Skeletal muscle cell (primary cell): Measurements from ENCODE around the gene PLS1.

Source experiments
- DNase-seq: peaks from one replicate; pipeline ENCODE4 v3.0.0-alpha.2; 2010; ENCODE audit warnings: low read depth
- H3K4me3 ChIP-seq: 2 replicates; pipeline ENCODE4 v1.5.1; 2011; ENCODE audit warnings: low read depth, mild to moderate bottlenecking, control low read depth, low read length, moderate library complexity

PLS1 gene

DNA sequence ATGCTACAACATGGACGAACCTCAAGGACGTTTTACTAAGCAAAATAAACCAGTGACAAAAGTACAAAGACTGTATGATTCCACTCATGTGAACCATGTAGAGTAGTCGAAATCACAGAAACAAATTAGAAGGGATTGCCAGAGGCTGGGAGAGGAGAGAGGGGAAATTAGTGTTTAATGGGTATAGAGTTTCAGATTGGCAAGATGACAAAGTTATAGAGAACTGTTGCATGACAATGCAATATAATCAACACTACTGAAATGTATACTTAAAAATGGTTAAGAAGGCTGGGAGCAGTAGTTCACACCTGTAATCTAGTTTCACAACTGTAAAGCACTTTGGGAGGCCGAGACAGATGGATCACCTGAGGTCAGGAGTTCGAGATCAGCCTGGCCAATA lies 36.9 kb downstream of the PLS1 start:
- no peak overlapping the region for H3K4me3 ChIP-seq
- no peak for DNase-seq

DNA sequence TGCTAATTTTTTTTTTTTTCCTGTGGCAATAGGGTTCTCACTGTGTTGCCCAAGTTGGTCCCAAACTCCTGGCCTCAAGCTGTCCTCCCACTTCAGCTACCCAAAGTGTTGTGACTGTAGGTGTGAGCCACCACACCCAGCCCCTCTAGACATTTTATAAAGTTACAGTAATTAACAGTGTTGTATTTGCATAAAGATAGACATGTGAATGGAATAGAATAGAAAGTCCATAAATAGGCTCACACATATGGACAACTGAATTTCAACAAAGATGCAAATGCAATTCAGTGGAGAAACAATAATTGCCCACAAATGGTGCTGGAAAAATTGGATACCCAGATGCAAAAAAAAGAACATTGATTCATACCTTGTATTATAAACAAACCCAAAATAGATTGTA lies 39.9 kb downstream of the PLS1 start:
- DNase-seq = no peak
- no peak overlapping the region for H3K4me3 ChIP-seq

DNA sequence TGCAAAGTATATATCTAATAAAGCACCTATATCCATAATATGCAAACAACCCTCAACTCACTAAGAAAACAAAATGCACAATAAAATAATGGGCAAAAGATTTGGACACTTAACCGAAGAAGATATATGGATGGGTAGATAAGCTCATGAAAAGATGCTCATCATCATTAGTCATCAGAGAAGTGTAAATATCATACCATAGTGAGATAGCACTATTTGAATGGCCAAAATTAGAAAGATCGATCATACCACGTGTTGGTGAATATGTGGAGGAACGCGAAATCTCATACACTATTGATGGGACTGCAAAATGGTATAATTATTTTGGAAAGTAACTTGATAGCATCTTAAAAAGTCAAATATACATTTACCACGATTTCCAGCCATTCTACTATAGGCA lies 40.5 kb downstream of the PLS1 start:
- H3K4me3 ChIP-seq = no peak overlapping the region
- no peak for DNase-seq

DNA sequence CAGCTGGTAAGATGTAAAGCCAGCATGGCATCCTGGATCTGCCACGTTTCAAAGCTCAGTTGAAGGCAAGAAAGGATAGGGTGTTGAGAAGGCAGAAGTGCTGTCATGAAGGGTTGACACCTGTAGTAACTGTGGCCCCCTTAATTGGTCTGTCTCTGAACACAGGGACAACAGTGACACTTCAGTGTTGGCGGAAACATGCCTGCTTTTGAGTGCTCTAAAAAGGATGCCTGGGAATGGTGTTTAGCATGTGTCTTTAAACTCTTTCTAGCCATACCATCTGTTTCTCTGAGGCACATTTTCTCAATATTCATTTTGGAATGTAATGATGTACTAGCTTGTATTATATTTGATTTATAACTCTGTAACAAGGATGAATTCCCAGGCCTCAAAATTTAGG lies 42.1 kb downstream of the PLS1 start:
- no peak overlapping the region for H3K4me3 ChIP-seq
- no peak for DNase-seq

DNA sequence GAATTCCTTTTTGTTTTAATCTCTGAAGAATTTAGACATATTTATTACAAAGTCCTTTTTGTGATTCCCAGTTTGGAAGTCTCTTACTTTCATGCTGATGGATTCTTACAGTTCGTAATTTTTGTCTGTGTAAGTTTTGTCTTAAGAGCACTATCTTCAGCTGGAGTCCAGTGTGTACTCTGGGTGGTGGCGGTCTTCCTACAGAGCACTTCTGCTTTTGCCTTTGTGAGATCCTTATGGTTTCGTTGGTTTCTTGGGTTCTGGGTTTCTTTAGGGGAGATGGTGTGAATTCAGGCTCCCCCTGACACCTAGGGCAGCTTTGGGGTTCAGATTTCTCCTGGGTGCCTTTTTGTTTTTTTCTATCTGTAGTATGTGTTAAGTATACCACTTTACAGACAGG lies 45.3 kb downstream of the PLS1 start:
- DNase-seq = no peak
- H3K4me3 ChIP-seq = no peak overlapping the region

DNA sequence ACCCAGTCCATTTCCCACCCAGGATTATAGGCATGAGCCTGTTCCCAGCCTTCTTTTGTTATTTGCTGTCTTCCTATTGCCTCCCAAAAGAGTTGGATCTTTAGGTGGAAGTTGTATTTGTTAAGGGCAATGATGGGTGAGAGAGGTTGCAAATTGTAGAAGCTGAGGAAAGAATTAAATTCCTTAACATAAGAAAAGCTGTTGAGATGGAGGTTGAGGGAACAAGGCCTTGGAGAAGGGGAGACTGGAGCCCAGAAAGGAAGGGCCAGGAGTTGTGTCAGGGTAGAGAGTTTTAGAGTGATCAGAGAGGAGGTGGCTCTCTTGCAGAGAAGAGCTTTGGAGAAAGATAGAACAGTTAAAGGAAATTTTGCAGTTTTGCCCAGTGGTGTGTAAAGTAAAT lies 46.8 kb downstream of the PLS1 start:
- DNase-seq = no peak
- H3K4me3 ChIP-seq = no peak overlapping the region

DNA sequence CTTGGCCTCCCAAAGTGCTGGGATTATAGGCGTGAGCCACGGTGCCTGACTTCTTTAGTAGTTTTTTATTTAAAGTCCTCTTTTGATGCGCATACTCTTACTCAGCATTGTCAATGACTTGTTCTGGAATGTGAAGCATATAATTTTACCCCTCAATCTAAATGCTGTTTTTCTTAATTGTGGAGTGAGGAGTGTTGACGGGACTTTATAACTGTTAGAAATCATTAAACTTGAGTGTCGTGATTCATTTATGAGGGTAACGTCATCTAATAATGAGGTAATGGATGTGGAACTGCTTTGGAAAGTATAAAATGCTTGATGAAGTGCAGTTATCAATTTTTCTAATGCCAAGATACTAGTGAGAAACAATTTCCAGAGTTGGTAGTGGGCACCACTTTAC lies 48.3 kb downstream of the PLS1 start:
- no peak overlapping the region for H3K4me3 ChIP-seq
- no peak for DNase-seq

DNA sequence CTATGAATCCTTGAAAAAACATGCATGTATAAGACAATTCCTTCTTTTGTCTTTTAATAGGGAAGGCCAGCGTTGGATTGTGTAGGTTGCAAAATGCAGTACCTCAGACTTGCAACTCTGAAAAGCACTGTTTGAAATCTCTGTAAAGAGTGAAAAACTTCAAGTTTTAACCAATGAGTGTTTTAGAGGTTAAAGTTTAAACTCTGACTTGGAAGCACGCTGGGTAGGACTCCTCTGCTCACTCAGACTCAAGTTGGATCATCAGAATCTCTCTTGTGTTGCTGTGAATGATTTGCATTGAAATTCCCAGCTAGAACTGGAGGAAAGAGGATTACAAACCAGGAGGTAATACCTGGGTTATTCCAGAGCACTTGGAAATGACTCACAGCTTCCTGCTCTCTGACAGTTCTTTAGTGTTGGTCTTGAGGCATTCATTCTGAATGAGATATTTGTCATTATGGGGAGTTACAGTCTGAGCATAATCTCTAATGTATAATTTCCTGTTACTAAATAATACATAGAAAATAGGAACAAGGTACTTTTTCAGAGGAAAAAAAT lies 49.1 kb downstream of the PLS1 start:
- peak; percentile 19 for DNase-seq
- H3K4me3 ChIP-seq = no peak overlapping the region

DNA sequence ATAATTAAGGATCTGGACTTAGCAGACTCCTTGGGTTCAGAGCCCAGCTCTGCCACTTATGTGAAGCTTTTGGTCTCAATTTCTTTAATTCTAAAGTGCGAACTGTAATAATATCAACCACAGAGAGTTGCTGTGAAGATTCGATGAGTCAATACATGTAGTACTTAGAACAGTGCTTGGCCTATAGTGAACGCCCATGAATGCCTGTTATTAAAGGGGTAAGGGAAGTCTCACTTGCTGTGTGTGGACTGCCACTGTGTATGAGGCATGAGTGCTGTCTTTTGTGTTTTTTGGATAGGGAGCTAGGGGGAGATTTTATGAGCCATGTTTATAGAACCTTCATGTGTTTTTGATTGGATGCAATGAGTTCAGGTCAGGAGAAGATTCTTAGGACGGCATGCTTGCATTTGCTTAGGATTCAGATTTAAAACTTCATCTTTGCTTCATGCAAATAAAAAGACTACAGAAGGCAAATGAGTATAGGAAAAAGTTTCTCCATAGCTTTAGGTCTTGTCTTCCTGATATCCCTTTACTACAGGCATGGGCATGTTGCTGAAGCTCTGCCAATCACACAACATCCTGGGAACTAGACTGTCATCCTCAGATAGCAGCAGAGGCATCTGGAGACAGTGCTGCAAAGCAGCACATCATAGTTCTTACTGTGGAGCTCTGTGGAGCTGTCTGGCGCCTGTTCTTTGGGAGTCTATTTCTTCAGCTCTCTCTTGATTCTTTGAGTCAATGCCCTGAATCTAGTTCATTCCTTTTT lies 50.0 kb downstream of the PLS1 start:
- H3K4me3 ChIP-seq = no peak overlapping the region
- no peak for DNase-seq

DNA sequence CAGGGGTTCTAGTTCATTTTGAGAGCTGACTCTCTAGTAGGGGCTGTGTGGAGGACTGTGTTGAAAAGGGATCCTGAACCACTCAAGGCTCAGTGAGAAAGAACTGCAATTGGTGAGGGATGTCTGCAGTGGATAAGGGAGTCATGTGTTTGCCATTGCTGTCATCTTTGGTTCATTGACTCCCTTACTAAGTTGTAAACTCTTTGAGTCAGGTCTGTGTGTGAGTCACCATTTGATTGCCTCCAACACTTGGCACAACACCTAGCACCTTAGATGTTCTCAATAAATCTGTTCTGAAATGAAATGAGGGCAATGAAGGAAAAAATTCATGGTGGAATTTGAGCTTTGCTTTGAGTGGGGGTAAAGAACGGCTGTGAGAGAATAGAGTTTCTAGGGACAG lies 51.7 kb downstream of the PLS1 start:
- no peak overlapping the region for H3K4me3 ChIP-seq
- no peak for DNase-seq

DNA sequence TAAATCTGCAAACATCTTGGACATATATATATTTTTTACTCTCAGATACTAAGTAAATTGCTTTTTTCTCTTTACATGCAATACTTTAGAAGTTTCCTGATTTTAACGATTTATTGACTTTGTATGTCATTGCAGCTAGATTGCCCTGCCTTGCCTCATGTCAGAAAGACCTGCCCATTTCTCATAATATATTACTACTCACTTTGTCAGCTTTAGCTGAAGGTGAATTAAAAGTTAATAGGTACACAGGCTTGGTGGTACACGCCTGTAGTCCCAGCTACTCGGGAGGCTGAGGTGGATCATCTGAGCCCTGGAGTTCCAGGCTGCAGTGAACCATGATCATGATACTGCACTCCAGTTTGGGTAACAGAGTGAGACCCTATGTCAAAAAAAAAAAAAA lies 52.8 kb downstream of the PLS1 start:
- DNase-seq = no peak
- no peak overlapping the region for H3K4me3 ChIP-seq

DNA sequence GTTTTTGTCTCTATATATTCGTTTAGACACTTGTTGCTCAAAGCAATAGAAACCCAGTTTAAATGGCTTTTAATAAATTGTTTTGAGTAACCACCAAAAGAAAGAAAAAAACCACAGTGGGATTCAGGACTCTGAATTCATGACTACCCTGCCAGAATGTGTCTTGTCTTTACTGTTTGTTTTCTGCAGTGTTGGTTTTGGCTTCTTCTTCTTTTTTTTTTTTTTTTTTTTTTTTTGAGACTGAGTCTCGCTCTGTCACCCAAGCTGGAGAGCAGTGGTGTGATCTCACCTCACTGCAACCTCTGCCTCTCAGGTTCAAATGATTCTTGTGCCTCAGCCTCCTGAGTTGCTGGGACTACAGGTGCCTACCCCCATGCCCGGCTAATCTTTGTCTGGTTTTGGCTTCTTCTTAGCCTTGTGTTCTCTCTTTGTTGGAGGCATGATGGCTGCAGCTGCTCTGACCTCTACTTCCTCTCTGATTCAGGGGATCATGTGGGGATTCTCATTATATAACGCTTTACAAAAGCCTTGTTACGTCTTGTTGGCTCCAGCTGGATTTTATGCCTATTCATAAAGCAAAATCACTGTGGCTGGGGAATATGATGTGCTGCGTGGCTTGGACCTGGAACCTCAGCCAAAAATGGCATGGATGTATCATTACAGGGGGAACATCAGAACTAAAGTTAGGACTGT lies 54.0 kb downstream of the PLS1 start:
- DNase-seq = no peak
- no peak overlapping the region for H3K4me3 ChIP-seq

DNA sequence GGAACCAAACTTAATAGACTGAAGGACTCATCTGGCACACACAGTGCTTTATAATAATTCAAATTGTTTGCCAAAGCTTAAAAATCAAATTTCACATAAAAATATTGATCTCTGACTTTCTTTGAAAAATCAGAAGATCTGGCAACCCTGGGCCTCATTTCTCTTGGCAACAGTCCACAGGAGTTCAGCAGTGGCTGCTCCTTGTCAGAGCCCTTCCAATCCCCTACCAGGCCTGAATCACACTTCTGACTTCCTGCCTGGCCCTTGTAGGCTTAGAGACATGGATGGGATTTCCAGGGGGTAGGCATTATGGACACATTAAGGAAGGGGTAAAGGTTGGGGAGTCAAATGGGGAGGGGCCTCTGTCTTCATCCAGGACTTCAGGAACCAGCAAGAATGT lies 55.5 kb downstream of the PLS1 start:
- H3K4me3 ChIP-seq = no peak overlapping the region
- DNase-seq = no peak

DNA sequence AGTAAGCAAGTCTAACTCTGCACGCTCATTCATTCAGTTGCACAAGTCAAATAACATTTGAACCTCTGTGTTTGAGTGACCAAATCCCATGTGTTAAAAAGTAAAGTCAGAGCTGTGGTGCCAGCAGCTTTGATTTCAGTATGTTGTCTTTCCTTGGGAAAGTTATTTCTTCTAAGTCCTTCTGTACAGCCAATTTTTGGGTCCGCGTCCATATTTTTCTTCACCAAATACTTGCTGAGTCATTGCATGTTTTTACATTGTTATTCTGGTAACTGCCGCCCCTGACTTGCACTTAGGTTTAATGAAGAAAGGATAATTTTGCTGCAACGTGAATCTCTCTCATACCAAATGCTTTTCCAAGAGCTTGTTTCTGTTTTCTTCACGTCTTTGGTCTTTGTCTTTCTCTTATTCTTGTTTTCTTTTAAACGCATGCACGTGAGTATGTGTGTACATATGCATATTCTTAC lies 56.7 kb downstream of the PLS1 start:
- no peak overlapping the region for H3K4me3 ChIP-seq
- DNase-seq = no peak

DNA sequence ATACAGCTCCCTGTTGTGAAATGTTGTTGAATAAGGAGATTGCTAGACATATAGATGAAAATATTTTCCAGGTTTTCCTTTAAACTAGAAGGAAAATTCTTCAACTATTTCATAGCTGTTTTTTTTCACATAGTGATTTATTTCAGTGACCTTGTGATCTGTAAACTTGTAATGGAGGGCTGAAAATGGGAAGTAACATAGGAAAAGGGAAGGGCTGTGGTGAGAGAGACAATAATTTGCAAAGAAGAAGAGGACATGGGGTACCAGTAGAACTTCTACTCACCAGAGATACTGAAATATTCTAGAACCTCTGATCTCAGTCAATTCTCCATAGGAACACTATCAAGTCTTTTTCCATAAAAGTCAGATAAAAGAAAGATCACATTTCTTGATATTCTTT lies 60.4 kb downstream of the PLS1 start:
- no peak overlapping the region for H3K4me3 ChIP-seq
- no peak for DNase-seq

DNA sequence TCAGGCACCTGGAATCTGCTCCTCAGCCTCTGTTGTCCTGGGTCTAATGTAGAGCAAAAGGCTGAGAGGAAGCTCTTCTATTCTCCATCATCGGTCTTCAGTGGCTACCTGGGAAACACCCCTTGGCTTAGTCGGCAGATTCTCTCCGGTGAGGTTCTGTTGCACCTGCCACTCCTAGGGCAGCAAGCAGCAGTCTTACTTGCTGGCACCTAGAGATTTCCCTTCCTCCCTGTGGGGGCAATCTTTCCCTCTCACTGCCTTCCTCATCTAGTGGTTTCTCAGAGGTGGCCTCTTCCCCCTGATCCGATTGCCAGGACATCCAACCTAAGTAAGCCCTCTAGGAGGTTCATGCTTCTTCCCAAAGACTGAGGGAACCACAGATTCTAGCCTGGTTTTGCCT lies 60.8 kb downstream of the PLS1 start:
- no peak overlapping the region for H3K4me3 ChIP-seq
- no peak for DNase-seq

DNA sequence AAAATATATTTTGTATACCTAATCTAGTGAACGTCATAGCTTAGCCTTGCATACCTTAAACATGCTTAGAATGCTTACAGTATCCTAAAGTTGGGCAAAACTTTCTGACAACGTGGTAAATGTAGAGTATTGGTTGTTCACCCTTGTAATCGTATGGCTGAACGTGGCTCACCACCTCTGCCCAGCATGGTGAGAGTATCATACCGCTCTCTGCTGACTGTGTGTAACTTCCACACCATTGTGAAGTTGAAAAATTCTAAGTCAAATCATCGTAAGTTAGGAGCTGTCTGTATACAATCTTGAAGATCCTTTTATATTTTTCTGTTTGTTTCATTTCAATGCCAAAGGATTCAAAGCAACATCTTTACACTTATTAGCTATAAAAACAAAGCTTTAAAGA lies 64.2 kb downstream of the PLS1 start:
- H3K4me3 ChIP-seq = no peak overlapping the region
- DNase-seq = no peak

DNA sequence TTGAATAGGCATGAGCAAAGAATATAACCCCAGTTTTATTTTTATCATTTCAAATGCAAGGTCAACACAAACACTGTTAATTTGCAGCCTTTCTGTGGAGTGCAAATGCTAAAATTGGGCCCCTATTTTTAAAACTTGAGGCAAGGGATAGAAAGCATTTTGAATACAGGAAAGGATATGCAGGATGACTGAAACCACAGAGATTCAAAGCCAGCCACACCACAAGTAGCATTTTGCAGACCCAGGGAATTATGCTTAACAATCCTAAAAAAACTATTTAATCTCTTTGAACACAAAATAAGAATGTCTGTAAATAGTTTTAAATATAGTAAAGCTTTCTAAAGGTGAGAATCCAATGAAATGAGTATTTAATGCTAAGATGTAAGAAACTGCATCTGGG lies 64.7 kb downstream of the PLS1 start:
- no peak overlapping the region for H3K4me3 ChIP-seq
- DNase-seq = no peak

DNA sequence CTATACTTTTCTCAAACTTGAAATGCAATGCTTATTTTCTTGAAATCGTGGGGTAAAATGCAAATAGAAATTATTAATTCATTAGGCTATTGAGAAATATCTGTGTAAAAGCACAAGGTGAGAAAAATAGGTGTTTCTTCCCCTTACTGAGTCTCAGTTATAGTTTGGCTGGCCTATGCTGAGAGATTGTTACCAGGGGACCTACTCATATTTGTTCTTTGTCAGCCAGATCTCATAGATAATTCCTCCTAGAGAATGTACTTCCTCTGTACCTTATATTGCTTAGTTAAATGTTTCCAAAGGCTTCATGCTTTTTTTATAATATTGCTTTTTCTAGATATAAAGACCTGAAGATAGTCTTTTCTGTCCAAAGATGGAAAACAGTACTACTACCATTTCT lies 67.7 kb downstream of the PLS1 start:
- no peak for DNase-seq
- no peak overlapping the region for H3K4me3 ChIP-seq

DNA sequence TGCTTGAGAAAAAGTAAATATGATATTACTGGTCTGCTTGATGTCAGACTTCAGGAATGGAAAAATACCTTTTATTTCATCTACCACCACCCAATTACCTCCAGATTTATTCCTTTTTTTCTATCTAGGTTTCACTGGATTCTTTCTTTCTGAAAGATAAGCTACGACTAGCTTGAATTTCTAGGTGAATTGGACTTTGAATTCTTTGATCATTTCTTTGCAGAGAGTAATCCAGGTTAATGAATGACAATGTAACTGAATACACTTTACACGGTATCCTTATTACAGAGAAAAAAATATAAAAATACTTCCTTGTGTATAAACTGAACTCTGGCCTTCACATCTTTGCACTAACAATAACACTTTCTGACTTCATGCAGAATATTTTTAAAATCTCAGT lies 68.1 kb downstream of the PLS1 start:
- DNase-seq = no peak
- no peak overlapping the region for H3K4me3 ChIP-seq

DNA sequence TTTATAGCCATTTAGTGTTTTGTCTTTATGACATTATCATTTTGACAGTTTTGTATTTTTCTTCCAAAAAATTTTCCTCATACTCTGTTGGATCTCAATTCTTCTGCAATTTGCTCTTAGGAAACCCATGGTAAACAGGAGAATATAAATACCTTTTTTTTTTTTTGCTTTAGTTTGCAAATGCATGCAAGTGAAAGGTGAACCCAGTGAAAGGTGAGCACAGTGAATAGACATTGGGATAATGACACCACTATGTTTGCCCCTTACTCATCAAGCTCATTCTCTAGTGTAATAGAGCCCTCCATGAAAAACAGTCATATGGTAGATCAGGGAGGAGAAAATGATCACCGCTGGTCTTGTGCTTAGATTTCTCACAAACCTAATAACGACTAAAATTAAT lies 68.6 kb downstream of the PLS1 start:
- no peak for DNase-seq
- H3K4me3 ChIP-seq = no peak overlapping the region
